SK-N-SH (cell line): ENCODE data around the gene MCM3AP. TPM values are rescaled to one million over a fixed set of nuclear protein-coding genes. Genes with fewer than 3 reads are reported as not detected.

Experiments used
- CTCF ChIA-PET: fragments of 300-600, 350-600 bp; formaldehyde crosslinking; extraction: SDS; loops from one replicate; lab custom pipeline; 2021; lab: Yijun Ruan, JAX
- POLR2A ChIA-PET: fragments of 350-600 bp; sonication (Branson Sonifier 250); formaldehyde crosslinking; extraction: SDS; loops from one replicate; lab custom pipeline; 2020; ENCODE audit warnings: antibody characterized with exemption, inconsistent platforms; lab: Yijun Ruan, JAX
- DNase-seq: peaks from one replicate; pipeline ENCODE4 v3.0.0; 2012
- H2AFZ ChIP-seq: fragments of 200-600 bp; sonication (generic); 2 replicates; pipeline ENCODE4 v1.8.1; 2016; ENCODE audit warnings: antibody characterized with exemption, mild to moderate bottlenecking, low read depth
- H3F3A ChIP-seq: fragments of 200-600 bp; sonication (generic); replicated peaks from 2 replicates; pipeline ENCODE3; 2016; ENCODE audit warnings: antibody characterized with exemption, mild to moderate bottlenecking; ENCODE audit not compliant: insufficient read depth
- H3K27ac ChIP-seq, 2 experiments: fragments of 200-500 bp in 1 of 2; fragments of 200-600 bp in 1 of 2; sonication (Bioruptor generic) in 1 of 2; sonication (generic), shearing (Covaris generic) in 1 of 2; 2 replicates each; pipeline versions ENCODE4 v1.5.1 to v1.6.1; 2014 to 2016; ENCODE audit warnings: low read depth in 2 of 2, inconsistent platforms in 1 of 2, low read length in 1 of 2, mild to moderate bottlenecking in 1 of 2, mixed read lengths in 1 of 2
- H3K27me3 ChIP-seq: fragments of 200-600 bp; sonication (generic), shearing (Covaris generic); 2 replicates; pipeline ENCODE4 v1.6.1; 2016; ENCODE audit warnings: mixed run types; ENCODE audit not compliant: insufficient read depth
- H3K36me3 ChIP-seq, 2 experiments: fragments of 200-500 bp in 1 of 2; fragments of 200-600 bp in 1 of 2; sonication (Bioruptor generic) in 1 of 2; sonication (generic) in 1 of 2; replicated peaks in 1 of 2; 2 replicates each; pipeline versions ENCODE3 to v1.5.1; 2014 to 2016; ENCODE audit warnings: low read length in 1 of 2, mild to moderate bottlenecking in 1 of 2; ENCODE audit not compliant: insufficient read depth in 2 of 2, control insufficient read depth in 1 of 2
- H3K4me1 ChIP-seq, 2 experiments: fragments of 200-500 bp in 1 of 2; fragments of 200-600 bp in 1 of 2; sonication (Bioruptor generic) in 1 of 2; sonication (generic), shearing (Covaris generic) in 1 of 2; 2 replicates each; pipeline versions ENCODE4 v1.5.1 to v1.6.1; 2014 to 2016; ENCODE audit warnings: low read depth in 1 of 2, low read length in 1 of 2, mixed run types in 1 of 2; ENCODE audit not compliant: insufficient read depth in 2 of 2, control insufficient read depth in 1 of 2
- H3K4me2 ChIP-seq: fragments of 200-600 bp; sonication (generic), shearing (Covaris generic); 2 replicates; pipeline ENCODE4 v1.6.1; 2017; ENCODE audit warnings: mixed run types
- H3K4me3 ChIP-seq, 2 experiments: fragments of 200-500 bp in 1 of 2; fragments of 200-600 bp in 1 of 2; sonication (Bioruptor generic) in 1 of 2; sonication (generic), shearing (Covaris generic) in 1 of 2; 2 replicates each; pipeline versions ENCODE4 v1.5.1 to v1.8.1; 2014 to 2016; ENCODE audit warnings: low read depth in 2 of 2, inconsistent platforms in 1 of 2, low read length in 1 of 2, mild to moderate bottlenecking in 1 of 2, mixed read lengths in 1 of 2, moderate library complexity in 1 of 2
- H3K79me2 ChIP-seq: fragments of 200-600 bp; sonication (generic); 2 replicates; pipeline ENCODE4 v1.8.1; 2017; ENCODE audit warnings: mild to moderate bottlenecking; ENCODE audit not compliant: insufficient read depth
- H3K9ac ChIP-seq: fragments of 200-600 bp; sonication (generic); 2 replicates; pipeline ENCODE4 v1.6.1; 2017; ENCODE audit warnings: mixed run types
- H3K9me2 ChIP-seq: fragments of 200-600 bp; sonication (generic); 2 replicates; pipeline ENCODE4 v1.6.1; 2017; ENCODE audit warnings: mixed run types
- H3K9me3 ChIP-seq: fragments of 200-600 bp; sonication (generic); 2 replicates; pipeline ENCODE4 v1.6.1; 2017; ENCODE audit warnings: mixed run types, mild to moderate bottlenecking, moderate library complexity
- H4K20me1 ChIP-seq: fragments of 200-600 bp; sonication (generic); 2 replicates; pipeline ENCODE4 v1.6.1; 2017; ENCODE audit warnings: mild to moderate bottlenecking, mixed run types; ENCODE audit not compliant: insufficient read depth
- CHD2 ChIP-seq: fragments of 150-350 bp; IDR thresholded peaks from 2 replicates; pipeline ENCODE4 v1.6.1; 2018; ENCODE audit warnings: low read length; ENCODE audit not compliant: partially characterized antibody
- FOXJ3 ChIP-seq: sonication (generic); formaldehyde crosslinking; IDR thresholded peaks from 2 replicates; pipeline ENCODE4 v1.5.1; 2020; ENCODE audit warnings: mild to moderate bottlenecking, missing genetic modification reagents
- GABPA ChIP-seq: IDR thresholded peaks from 2 replicates; pipeline ENCODE4 v1.4.0; 2012; ENCODE audit warnings: low read depth, mild to moderate bottlenecking
- MAX ChIP-seq: IDR thresholded peaks from 2 replicates; pipeline ENCODE4 v1.4.0; 2012; ENCODE audit warnings: low read depth
- MEF2A ChIP-seq: IDR thresholded peaks from 2 replicates; pipeline ENCODE4 v1.4.0; 2012; ENCODE audit warnings: low read depth, borderline replicate concordance
- MXI1 ChIP-seq: IDR thresholded peaks from 2 replicates; pipeline ENCODE4 v1.6.1; 2012; ENCODE audit warnings: mild to moderate bottlenecking, low read depth, low read length, improper control_type of control experiment
- NRF1 ChIP-seq: IDR thresholded peaks from 2 replicates; pipeline ENCODE4 v1.6.1; 2012; ENCODE audit warnings: low read depth, mild to moderate bottlenecking, low read length
- RAD21 ChIP-seq: IDR thresholded peaks from 2 replicates; pipeline ENCODE4 v1.6.1; 2012; ENCODE audit warnings: mild to moderate bottlenecking, low read length
- RCOR1 ChIP-seq: fragments of 150-350 bp; IDR thresholded peaks from 2 replicates; pipeline ENCODE4 v1.6.1; 2017; ENCODE audit warnings: antibody characterized with exemption, low read length
- RFX5 ChIP-seq: IDR thresholded peaks from 2 replicates; pipeline ENCODE4 v1.6.1; 2012; ENCODE audit warnings: mild to moderate bottlenecking, improper control_type of control experiment, low read length
- RXRA ChIP-seq: IDR thresholded peaks from 2 replicates; pipeline ENCODE4 v1.4.0; 2012; ENCODE audit warnings: low read depth, mild to moderate bottlenecking, borderline replicate concordance
- SIN3A ChIP-seq: IDR thresholded peaks from 2 replicates; pipeline ENCODE4 v1.6.1; 2012; ENCODE audit warnings: low read depth, mild to moderate bottlenecking, low read length, moderate library complexity, borderline replicate concordance
- TAF1 ChIP-seq: IDR thresholded peaks from 2 replicates; pipeline ENCODE4 v1.6.1; 2012; ENCODE audit warnings: low read depth, mild to moderate bottlenecking, low read length, moderate library complexity, borderline replicate concordance
- USF2 ChIP-seq: fragments of 150-350 bp; IDR thresholded peaks from 2 replicates; pipeline ENCODE4 v1.6.1; 2017; ENCODE audit warnings: antibody characterized with exemption, low read length, low read depth, borderline replicate concordance
- whole genome bisulfite sequencing: methylation state at CpG from one replicate; pipeline ENCODE4 v1.1.6; 2017; ENCODE audit warnings: low lambda C conversion rate; 5-methylcytosine and 5-hydroxymethylcytosine counted together
- polyA plus RNA-seq, 3 experiments: library from polyadenylated mRNA; depleted of rRNA; stranded (reverse); fragments of >200 nt; gene quantifications; 2 replicates each; pipeline ENCODE4 v1.2.3, GENCODE V29; 2012
- TF ChIP-seq, protein P1 (sequence below): IDR thresholded peaks from 2 replicates; pipeline ENCODE4 v1.4.0; 2012; ENCODE audit warnings: low read depth, borderline replicate concordance
- TF ChIP-seq, protein P2 (sequence below): IDR thresholded peaks from 2 replicates; pipeline ENCODE4; 2012

MCM3AP gene
- polyA plus RNA-seq, 1 of the 3 experiments (the other 2 are of a cell fraction) = 42.9 TPM

DNA sequence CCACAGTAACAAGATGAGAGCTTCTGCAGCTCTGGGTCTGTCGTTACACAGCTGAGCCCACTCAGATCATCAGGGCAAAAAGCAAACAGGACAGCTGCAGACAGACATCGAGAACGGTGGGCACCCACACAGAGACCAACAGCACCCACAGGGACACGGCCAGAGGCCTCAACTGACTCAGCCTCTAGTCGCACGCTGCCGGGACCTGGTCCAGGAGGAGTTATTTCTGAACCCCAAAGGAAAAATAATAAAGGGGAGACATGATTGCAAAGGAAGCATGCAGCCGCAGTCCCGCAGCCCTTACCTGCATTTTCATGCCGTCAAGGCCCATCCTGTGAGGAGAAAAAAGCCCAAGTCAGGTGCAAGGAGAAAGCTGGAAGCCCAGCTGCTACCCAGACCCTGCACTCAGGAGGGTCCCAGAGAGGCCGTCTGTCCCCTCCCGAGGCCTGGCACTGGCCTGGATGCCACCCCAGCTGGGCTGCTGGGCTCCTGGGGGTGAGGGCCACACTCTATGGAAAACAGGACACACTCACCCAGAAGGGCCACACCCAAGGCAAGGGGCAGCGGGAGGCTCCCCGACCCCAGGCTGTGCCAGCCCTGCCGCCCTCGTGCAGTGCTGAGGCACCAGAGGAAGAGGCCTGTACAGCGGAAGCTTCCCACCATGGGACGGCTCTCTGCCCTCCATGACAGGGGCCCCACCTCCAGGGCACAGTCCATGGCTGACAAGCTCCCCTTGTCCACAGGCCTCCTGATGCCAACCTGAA is 72.5 kb downstream of the MCM3AP start:
- no peaks in the 10 kb centered on the region for H4K20me1 ChIP-seq
- DNase-seq = no peak
- no peak for TF ChIP-seq MXI1
- TF ChIP-seq RCOR1 = no peak
- TF ChIP-seq RFX5 = no peak
- TF ChIP-seq RXRA = no peak
- TF ChIP-seq, protein P1, sequence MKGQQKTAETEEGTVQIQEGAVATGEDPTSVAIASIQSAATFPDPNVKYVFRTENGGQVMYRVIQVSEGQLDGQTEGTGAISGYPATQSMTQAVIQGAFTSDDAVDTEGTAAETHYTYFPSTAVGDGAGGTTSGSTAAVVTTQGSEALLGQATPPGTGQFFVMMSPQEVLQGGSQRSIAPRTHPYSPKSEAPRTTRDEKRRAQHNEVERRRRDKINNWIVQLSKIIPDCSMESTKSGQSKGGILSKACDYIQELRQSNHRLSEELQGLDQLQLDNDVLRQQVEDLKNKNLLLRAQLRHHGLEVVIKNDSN = no peak
- no peak for TF ChIP-seq GABPA
- TF ChIP-seq SIN3A = no peak
- TF ChIP-seq TAF1 = no peak
- TF ChIP-seq, protein P2, sequence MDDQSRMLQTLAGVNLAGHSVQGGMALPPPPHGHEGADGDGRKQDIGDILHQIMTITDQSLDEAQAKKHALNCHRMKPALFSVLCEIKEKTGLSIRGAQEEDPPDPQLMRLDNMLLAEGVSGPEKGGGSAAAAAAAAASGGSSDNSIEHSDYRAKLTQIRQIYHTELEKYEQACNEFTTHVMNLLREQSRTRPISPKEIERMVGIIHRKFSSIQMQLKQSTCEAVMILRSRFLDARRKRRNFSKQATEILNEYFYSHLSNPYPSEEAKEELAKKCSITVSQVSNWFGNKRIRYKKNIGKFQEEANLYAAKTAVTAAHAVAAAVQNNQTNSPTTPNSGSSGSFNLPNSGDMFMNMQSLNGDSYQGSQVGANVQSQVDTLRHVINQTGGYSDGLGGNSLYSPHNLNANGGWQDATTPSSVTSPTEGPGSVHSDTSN = no peak
- no peak for TF ChIP-seq FOXJ3 (CRISPR knock-in tag)
- no peak for TF ChIP-seq MEF2A
- TF ChIP-seq MAX = no peak
- no peak for TF ChIP-seq RAD21
- no peak for TF ChIP-seq NRF1
- TF ChIP-seq USF2 = no peak
- no peak for TF ChIP-seq CHD2
- TF ChIP-seq, all 33 proteins: peak for 0
- Histone ChIP-seq H3K36me3 (peaks cover 0 to 27% of the 10 kb centered on the region in 2 experiments), H3K27me3 (no peaks in the 10 kb centered on the region), H3K4me2 (no peak overlapping the region), H3K9ac (no peak overlapping the region), H3K4me1 (peaks cover 0 to 22% of the 10 kb centered on the region in 2 experiments; a peak in 1 of 4 replicates), H3K9me3 (no peaks in the 10 kb centered on the region), H3K9me2 (no peaks in the 10 kb centered on the region), H3K27ac (no peak overlapping the region; a peak in 1 of 4 replicates), H3F3A (no peaks in the 10 kb centered on the region), H3K4me3 (no peak overlapping the region), H3K79me2 (no peaks in the 10 kb centered on the region), H2AFZ (no peak overlapping the region)
- ChIA-PET CTCF (interaction anchor here (0.8 to 1.2 kb wide), 5 partner anchors 8 to 70 kb away, joined by 3 to 4 read pairs (median 3); no protein-coding TSS in a partner anchor), POLR2A (no interaction called here)
- WGBS = 94% methylated on average over 9 of the region's 18 CpGs
